GM19043 (cell line): ENCODE results near the gene LSAMP.

Source experiments
- ATAC-seq: cut with Tn5 transposase; IDR thresholded peaks from one replicate; pipeline ENCODE4 v1.9.1; 2021; ENCODE audit warnings: low read depth; ENCODE audit not compliant: unreplicated experiment

Gene LSAMP

GRCh38 chr3:116181159-116181558 lies 264.1 kb downstream of the LSAMP start:
- no peak for ATAC-seq

- no peak for ATAC-seq
These were observed 266.2 kb downstream of the LSAMP start for GRCh38 chr3:116179091-116179490.

- ATAC-seq: no peak
These were observed 268.2 kb downstream of the LSAMP start for GRCh38 chr3:116176974-116177555.

GRCh38 chr3:116166121-116166520 lies 279.2 kb downstream of the LSAMP start:
- no peak for ATAC-seq

- no peak for ATAC-seq
These were observed 279.6 kb downstream of the LSAMP start for GRCh38 chr3:116165641-116166040.

GRCh38 chr3:116165135-116165534 lies 280.2 kb downstream of the LSAMP start:
- ATAC-seq: no peak

GRCh38 chr3:116164039-116164438 lies 281.2 kb downstream of the LSAMP start:
- no peak for ATAC-seq

GRCh38 chr3:116161575-116162525 lies 283.4 kb downstream of the LSAMP start:
- no peak for ATAC-seq

GRCh38 chr3:116160594-116160993 lies 284.7 kb downstream of the LSAMP start:
- ATAC-seq: no peak

GRCh38 chr3:116155841-116156240 lies 289.4 kb downstream of the LSAMP start:
- no peak for ATAC-seq

GRCh38 chr3:116154389-116154788 lies 290.9 kb downstream of the LSAMP start:
- no peak for ATAC-seq

GRCh38 chr3:116153174-116153573 lies 292.1 kb downstream of the LSAMP start:
- ATAC-seq: no peak

GRCh38 chr3:116150655-116151167 lies 294.6 kb downstream of the LSAMP start:
- no peak for ATAC-seq

- no peak for ATAC-seq
These were observed 296.1 kb downstream of the LSAMP start for GRCh38 chr3:116148881-116149851.

- ATAC-seq: no peak
These were observed 299.7 kb downstream of the LSAMP start for GRCh38 chr3:116145613-116146012.

GRCh38 chr3:116141724-116142123 lies 303.6 kb downstream of the LSAMP start:
- no peak for ATAC-seq

- ATAC-seq: no peak
These were observed 305.1 kb downstream of the LSAMP start for GRCh38 chr3:116140100-116140689.

GRCh38 chr3:116139641-116140040 lies 305.6 kb downstream of the LSAMP start:
- ATAC-seq: no peak

GRCh38 chr3:116135457-116136085 lies 309.7 kb downstream of the LSAMP start:
- ATAC-seq: no peak
